Smooth muscle cell (in vitro differentiated cells): ENCODE measurements around the gene MAP2K7. TPM values are rescaled to one million over a fixed set of nuclear protein-coding genes. Genes with fewer than 3 reads are reported as not detected.

Source experiments
- DNase-seq: peaks from one replicate; lab custom pipeline; 2025; ENCODE audit not compliant: unreplicated experiment; lab: John Stamatoyannopoulos, UW
- H2AFZ ChIP-seq: fragments of 200-600 bp; sonication (generic); 2 replicates; pipeline ENCODE4 v1.6.0; 2016; ENCODE audit warnings: antibody characterized with exemption, low read depth, mild to moderate bottlenecking
- H3F3A ChIP-seq: fragments of 200-600 bp; sonication (generic); 2 replicates; pipeline ENCODE4 v1.6.0; 2017; ENCODE audit warnings: antibody characterized with exemption, low read depth
- H3K27ac ChIP-seq: fragments of 200-600 bp; sonication (generic); 2 replicates; pipeline ENCODE4 v1.5.1; 2016; ENCODE audit warnings: low read depth, mild to moderate bottlenecking
- H3K27me3 ChIP-seq: fragments of 200-600 bp; sonication (generic); 2 replicates; pipeline ENCODE4 v1.6.1; 2016; ENCODE audit warnings: low read depth, mild to moderate bottlenecking
- H3K36me3 ChIP-seq: fragments of 200-600 bp; sonication (generic); 2 replicates; pipeline ENCODE4 v1.5.1; 2016; ENCODE audit warnings: low read depth
- H3K4me1 ChIP-seq: fragments of 200-600 bp; sonication (generic); 2 replicates; pipeline ENCODE4 v1.5.1; 2016; ENCODE audit warnings: low read depth
- H3K4me2 ChIP-seq: fragments of 200-600 bp; sonication (generic); 2 replicates; pipeline ENCODE4 v1.6.0; 2016; ENCODE audit warnings: mild to moderate bottlenecking
- H3K4me3 ChIP-seq: fragments of 200-600 bp; sonication (generic); 2 replicates; pipeline ENCODE4 v1.5.1; 2016; ENCODE audit warnings: mild to moderate bottlenecking
- H3K79me2 ChIP-seq: fragments of 200-600 bp; sonication (generic); 2 replicates; pipeline ENCODE4 v1.6.0; 2016; ENCODE audit warnings: low read depth, mild to moderate bottlenecking
- H3K9ac ChIP-seq: fragments of 200-600 bp; sonication (generic); 2 replicates; pipeline ENCODE4 v1.6.0; 2016; ENCODE audit warnings: low read depth
- H3K9me3 ChIP-seq: fragments of 200-600 bp; sonication (generic); replicated peaks from 2 replicates; pipeline ENCODE4 v1.5.1; 2016; ENCODE audit warnings: low read depth
- H4K20me1 ChIP-seq: fragments of 200-600 bp; sonication (generic); 2 replicates; pipeline ENCODE4 v1.6.0; 2016; ENCODE audit warnings: low read depth
- CTCF ChIP-seq: fragments of 200-600 bp; sonication (generic); IDR thresholded peaks from 2 replicates; pipeline ENCODE4 v1.5.1; 2017; ENCODE audit warnings: borderline replicate concordance, mild to moderate bottlenecking, antibody characterized with exemption; ENCODE audit not compliant: insufficient read depth, poor library complexity, severe bottlenecking
- WGBS: methylation state at CpG from one replicate; pipeline ENCODE4 v1.1.7; 2016; ENCODE audit warnings: low lambda C conversion rate; 5-methylcytosine and 5-hydroxymethylcytosine counted together
- polyA plus RNA-seq: library from polyadenylated mRNA; unstranded; fragments of >200 nt; fragmentation: Nextera tagmentation; extraction: Ambion mirVana; gene quantifications from 2 replicates; pipeline ENCODE4 v1.2.1, GENCODE V29; 2016
- total RNA-seq: library from RNA; depleted of rRNA; stranded (reverse); fragments of >200 nt; gene quantifications from 2 replicates; pipeline ENCODE4 v1.2.3, GENCODE V29; 2014

The MAP2K7 gene
- total and polyA plus RNA-seq, 2 experiments from 2014 or later = 6.7 to 9.2 TPM

DNA sequence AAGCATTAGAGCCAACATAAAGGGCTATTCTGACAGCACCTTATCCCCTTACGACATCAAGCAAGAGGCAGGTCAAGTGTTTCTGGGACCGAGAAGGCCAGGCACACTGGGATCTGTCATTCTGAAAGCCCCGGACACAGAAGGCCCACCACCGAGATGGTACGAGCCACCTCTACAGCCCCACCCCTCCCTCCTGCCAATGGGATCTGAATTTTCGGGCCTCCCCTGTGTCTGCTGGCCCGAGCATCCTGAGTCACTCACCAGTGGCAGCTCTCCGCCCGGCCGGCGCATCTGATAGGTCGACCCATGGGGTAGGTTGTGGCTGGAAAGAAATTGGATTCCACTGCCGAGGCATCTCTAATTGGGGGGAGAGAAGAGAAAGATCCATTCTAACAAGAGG is 37.2 kb downstream of the MAP2K7 start:
- no peak for DNase-seq
- no peaks in the 10 kb centered on the region for H3F3A ChIP-seq
- no peaks in the 10 kb centered on the region for H3K9me3 ChIP-seq
- peaks cover 31% of the 10 kb centered on the region for H3K79me2 ChIP-seq
- no peak overlapping the region for H3K9ac ChIP-seq
- no peaks in the 10 kb centered on the region for H3K36me3 ChIP-seq
- no peak overlapping the region for H3K27ac ChIP-seq
- WGBS = 98% methylated on average over 13 of the region's 13 CpGs
- no peak overlapping the region for H3K4me3 ChIP-seq
- H4K20me1 ChIP-seq = peaks cover 5% of the 10 kb centered on the region
- H3K27me3 ChIP-seq = no peaks in the 10 kb centered on the region
- no peak overlapping the region for H3K4me2 ChIP-seq
- H3K4me1 ChIP-seq = peaks cover 5% of the 10 kb centered on the region
- H2AFZ ChIP-seq = no peak overlapping the region
- TF ChIP-seq CTCF = no peak

GRCh38 chr19:7941895-7942596 is 38.4 kb downstream of the MAP2K7 start:
- H4K20me1 ChIP-seq = peaks cover 5% of the 10 kb centered on the region
- peak overlapping the region; percentile 97 for H3K9ac ChIP-seq
- H3K27ac ChIP-seq = no peak overlapping the region
- 93% methylated on average over 19 of the region's 19 CpGs for WGBS
- no peaks in the 10 kb centered on the region for H3K36me3 ChIP-seq
- no peaks in the 10 kb centered on the region for H3K9me3 ChIP-seq
- no peaks in the 10 kb centered on the region for H3K27me3 ChIP-seq
- peaks cover 31% of the 10 kb centered on the region for H3K79me2 ChIP-seq
- no peaks in the 10 kb centered on the region for H3F3A ChIP-seq
- peaks cover 5% of the 10 kb centered on the region for H3K4me1 ChIP-seq
- peak overlapping the region; percentile 95 for H3K4me2 ChIP-seq
- H3K4me3 ChIP-seq = no peak overlapping the region
- no peak for TF ChIP-seq CTCF
- H2AFZ ChIP-seq = no peak overlapping the region
- DNase-seq = no peak

GRCh38 chr19:7942981-7943443 is 39.3 kb downstream of the MAP2K7 start:
- Histone ChIP-seq H3K4me3 (peak overlapping the region; percentile 75), H3K27ac (peak overlapping the region; percentile 89), H3K9me3 (no peaks in the 10 kb centered on the region), H3K9ac (peak overlapping the region; percentile 97), H3K36me3 (no peaks in the 10 kb centered on the region), H3K4me1 (peaks cover 5% of the 10 kb centered on the region), H2AFZ (peak overlapping the region; percentile 57), H4K20me1 (peaks cover 5% of the 10 kb centered on the region), H3K4me2 (peak overlapping the region; percentile 95), H3K27me3 (no peaks in the 10 kb centered on the region), H3K79me2 (peaks cover 30% of the 10 kb centered on the region), H3F3A (no peaks in the 10 kb centered on the region)
- TF ChIP-seq CTCF = no peak
- WGBS = 3% methylated on average over 23 of the region's 33 CpGs
- no peak for DNase-seq
